NCI-H187 (cell line): Measurements from ENCODE around the gene CD52.

Source experiments
- DNase-seq, 2 experiments: peaks; one replicate each; lab custom pipeline; 2025; lab: John Stamatoyannopoulos, UW

CD52 gene

DNA sequence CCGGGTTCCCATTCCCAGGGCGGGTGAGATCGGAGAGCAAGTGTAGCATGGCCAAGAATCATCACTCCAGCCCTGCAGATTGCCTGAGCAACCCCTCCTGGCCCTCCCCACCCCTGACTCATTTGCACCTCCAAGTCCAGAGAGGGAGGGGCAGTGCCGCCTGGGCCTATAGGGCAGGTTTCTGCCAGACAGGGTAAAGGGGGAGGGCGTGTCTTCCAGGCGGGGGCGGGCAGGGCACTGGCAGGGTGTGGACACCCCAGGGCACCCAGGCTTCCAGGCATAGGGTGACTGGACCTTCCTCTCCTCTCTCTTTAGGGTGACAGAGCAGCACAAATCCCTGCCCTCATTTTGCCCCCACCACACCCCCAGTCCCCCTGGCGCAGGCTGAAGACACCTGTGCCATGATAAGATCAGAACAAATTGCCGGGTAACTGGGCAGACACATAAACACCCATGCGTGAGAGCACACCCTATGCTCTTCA, 39.4 kb downstream of the CD52 start:
- no peak for DNase-seq

DNA sequence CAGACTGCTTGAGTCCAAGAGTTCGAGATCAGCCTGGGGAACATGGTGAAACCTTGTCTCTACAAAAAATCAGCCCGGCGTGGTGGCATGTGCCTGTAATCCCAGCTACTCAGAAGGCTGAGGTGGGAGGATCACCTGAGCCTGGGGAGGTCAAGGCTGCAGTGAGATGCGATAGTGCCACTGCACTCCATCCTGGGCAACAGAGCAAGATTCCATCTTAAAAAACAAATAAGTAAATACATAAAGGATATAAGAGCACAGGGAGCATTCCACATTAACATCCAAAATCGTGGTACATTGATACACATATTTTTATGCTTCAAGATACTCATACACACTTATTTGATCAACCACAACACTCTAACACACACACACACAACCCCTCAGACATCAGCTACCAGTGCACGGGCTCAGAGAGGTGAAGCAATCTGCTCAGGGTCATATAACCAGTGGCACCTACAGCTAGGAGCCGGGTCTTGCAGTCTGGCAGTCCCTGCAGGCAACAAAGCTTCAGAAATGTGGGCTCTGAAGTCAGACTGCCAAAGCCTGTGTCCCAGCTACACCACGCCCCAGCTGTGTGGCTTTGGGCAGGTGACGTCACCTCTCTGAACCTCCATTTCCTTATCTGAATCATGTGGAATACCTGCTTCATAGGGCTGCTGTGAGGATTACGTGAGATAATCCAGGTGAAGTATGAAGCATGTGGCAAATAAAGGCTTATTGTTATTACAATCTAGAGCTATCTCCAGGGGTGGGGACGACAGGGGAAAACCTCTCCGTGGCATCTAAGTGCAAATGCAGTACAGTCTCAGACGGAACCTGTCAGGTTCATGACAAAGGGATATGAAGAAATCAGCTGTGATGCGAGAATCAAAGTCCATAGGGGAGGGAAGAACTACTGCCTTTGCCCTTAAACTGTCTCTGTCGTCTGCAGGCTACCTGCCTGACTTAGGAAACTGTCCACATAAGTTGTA, 40.9 kb downstream of the CD52 start:
- DNase-seq, result no peak

DNA sequence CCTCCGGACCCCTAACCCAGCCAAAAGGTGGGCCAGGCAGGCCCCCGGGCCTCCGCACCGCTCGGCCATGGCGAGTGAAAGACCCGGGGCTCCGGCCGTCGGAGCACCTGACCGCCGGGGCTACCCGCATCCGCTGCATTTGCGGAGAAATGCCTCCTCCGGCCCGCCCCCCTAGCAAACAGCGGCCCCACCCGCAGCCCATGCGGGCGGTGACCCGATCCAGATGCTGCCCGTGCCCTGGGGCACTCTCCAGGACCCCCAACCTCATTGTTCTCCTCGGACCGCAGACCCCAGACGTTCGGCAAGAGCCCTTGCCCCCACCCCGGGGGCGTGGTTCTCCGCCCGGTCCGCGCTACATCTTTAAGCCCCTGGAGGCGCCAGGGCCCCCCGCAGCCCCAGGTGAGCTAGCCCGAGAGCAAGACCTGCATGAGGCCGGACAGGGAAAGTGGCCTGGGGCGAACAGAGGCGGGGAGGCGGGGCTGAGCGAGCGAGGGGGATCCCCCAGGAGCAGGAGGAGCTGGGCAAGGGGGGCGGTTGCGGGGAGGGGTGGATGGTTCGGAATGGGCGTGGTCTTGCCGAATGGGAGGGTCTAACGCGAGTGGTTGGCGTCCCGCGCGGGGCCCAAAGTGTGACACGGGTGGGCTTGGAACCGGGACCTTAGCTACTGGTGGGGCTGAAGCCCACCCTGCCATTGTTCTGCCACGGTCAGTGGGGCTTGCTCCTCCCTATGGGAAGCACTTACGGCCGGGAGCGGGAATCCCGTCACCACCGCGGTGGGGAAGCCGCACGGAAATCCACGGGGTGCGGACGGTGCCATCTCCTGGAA, 42.4 kb downstream of the CD52 start:
- no peak for DNase-seq

DNA sequence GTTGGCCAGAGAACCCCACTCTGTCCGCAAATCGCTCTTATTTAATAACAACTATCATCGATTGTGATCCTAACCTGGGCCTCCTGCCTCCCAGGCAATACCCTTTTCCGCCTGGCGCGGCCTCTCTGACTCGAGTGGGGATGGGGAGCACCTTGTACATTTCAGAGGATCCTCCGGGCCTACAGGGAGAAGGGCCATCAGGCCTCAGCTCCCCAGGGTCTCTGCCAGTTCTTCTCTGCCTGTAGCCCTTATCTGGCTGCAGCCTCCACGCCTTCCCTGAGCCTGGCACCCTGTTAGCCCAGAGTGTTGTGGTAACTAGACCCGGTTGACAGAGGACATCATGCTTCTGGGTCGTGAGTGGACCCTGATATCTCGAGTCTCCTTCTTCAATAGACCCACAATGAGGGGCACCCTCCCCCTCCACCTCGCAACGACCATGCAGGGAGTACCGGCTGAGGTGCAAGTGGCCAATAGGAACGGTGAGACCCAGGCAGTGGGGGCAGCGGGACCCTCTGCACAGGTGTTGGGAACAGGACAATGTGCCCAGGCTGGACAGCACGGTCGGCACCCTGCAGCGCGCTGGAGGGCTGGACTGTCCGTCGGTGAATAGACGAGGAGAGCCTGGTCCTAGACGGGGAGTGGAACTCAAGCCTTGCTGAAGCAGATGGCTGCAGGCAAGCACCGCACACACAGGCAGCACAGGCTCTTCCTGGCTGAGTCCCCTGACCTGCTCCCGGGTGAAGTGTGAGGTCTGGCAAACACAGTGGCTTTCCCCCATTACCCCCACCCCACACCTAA, 43.2 kb downstream of the CD52 start:
- no peak for DNase-seq

DNA sequence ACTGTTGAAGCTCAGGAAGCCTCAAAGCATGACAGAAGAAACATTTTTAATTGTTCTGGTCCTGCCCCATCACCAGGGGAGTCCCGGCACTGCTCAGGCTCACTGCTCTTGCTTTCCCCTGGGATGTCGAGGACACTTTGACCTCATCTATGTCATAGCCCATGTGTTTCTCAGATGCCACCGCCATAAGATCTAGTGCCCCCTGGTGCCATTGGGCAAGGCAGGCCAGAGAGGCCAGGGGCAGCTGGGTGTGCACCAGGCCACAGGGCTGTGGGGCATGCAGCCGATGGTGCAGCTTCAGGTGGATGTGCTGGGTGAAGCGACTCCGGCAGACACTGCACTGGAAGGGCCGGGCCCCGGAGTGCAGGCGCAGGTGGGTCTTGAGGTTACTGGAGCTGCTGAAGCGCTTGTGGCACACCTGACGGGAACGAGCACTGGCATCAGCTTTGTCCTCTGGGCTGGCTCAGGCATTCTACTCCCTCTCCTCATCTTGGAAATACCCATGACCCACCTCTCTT, 43.9 kb downstream of the CD52 start:
- no peak for DNase-seq

DNA sequence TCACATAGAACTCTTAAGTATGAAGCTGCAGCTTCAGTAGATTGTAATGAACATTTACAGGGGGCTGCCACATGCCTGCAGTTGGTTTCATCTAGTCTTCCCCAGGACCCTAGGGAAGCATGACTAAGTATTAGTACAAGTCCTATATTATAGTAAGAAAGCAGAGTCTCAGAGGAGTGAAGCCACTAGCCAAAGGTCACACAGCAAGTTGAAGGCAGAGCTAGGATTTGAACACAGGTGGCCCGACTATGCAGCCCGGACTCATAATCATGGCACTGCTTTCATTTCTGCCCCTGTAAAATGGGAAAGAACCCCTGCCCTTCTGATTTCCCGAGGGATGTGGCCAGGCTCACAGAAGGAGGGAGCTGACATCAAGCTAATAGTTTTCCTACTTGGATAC, 44.6 kb downstream of the CD52 start:
- no peak for DNase-seq

DNA sequence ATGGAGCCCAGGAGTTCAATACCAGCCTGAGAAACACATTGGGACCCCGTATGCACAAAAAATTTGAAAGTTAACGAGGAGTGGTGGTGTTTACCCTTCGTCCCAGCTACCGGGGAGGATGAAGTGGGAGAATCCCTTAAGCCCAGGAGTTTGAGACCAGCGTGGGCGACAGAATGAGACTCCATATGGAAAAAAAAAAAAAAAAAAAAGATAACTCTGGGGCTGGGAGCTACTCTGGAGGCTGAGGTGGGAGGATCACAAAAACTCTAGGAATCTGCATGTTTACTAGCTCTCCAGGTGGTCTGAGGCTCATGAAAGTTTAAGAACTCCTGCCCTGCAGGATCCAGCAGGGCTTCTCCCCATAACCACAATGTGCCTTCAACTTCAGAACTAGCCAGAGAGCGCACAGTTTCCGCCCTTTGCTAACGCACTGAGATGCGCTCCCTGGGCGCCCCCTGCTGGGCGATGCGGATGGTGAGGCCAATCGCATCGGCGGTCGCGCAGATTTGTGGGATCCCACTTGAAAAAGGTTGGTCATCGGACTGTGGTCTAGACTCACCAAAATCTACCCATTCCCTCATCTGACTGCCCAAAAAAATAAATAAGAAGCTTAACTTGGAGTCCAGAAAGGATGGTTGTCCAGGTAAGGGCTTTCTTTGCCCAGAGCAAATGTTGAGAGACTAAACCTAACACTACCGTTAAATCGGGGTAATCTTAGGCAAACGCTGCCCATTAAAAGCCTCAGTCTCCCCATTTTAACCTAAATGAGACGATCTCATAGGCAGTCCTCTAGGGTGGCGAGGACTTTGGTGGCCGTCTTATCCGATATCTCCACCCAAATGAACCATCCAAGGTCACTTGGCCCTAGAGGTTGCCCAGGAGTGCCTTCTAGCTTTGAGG, 46.0 kb downstream of the CD52 start:
- DNase-seq, result peak; percentile 9 to 29

DNA sequence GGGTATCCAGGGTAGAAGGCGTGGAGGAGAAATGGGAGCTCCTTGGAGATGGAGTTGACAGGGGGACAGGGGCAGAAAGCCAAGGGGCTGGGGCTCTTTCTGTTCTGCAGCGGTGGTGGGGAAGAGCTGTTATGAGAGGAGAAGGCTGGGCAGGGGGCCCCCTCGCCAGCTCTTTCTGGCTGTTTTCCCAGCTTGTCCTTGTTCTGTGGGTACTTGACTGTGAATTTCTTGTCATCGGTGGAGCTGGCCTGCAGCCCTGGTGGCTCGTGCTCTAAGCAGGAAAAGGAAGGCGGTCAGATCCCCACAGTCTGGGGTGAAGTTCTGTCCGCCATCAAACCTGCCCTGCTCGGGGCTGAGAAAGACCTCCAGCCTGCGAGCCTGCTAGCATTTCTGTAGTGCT, 47.2 kb downstream of the CD52 start:
- no peak for DNase-seq

DNA sequence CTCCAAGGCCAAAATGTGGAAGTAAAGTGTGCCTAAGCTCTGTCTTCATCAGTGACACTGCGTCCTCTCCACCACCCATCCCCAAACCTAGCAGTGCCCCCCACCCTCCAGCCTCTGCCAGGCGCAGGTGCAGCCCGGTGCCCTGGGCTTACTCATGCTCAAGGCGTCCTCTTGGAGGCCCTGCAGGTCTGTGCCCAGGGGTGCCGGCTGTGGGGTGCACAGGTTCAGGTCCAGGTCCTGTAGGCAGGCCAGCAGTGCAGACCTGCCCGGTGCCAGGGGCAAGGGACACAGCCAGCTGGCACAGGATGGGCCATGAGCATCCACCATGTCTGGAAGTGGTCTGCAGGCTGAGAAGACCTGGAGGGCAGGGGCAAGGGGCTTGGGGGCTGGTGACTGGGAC, 49.7 kb downstream of the CD52 start:
- DNase-seq, result no peak

DNA sequence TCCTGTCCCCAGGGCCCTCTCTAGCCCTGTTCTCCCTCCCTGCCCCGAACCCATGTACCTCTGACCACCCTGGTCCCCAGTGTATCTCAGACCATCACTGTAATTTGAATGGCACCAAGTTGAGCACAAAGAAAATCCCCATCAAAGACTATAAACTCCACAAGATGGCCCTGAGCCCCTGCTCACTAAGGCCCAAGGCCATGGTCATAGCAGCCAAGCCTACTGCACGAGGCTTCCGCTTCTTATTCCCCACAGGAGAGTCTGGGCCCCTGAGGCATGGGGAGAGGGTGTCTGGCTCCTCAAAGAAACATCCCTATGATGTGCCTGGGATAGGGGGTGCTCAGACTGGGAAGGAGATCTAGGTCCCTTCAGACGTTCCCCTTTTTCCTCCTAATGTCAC, 50.2 kb downstream of the CD52 start:
- no peak for DNase-seq

DNA sequence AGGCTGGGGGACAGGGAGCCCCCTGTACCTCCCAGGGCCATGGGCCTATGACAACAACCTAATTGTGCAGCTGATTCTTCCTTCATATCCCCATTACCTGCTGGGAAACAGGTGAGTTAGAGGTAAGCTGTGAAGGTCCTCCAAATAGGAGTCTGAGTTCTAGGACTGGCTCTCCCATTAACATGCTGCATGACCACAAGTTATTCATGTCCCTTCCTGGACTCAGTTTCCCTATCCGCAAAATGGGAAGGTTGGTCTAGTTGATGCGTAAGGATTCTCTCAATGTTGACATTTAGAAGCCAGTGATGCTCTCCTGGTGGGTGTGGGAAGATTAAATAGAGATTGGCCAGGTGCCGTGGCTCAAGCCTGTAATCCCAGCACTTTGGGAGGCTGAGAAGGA, 50.7 kb downstream of the CD52 start:
- DNase-seq, result no peak
